C4-2B (cell line): ENCODE data around the gene BRINP1.

ENCODE experiments used
- H3K27ac ChIP-seq: fragments of 450-650 bp; 2 replicates; pipeline ENCODE4 v1.5.1; 2017
- CTCF ChIP-seq: fragments of 450-650 bp; conservative IDR thresholded peaks from 2 replicates; pipeline ENCODE4 v1.5.1; 2017; ENCODE audit warnings: mild to moderate bottlenecking
- ZFX ChIP-seq: fragments of 450-650 bp; IDR thresholded peaks from 2 replicates; pipeline ENCODE4 v1.6.1; 2017

Gene BRINP1

GRCh38 chr9:119252671-119253299, 116.5 kb downstream of the BRINP1 start:
- TF ChIP-seq CTCF (no peak), ZFX (no peak)
- no peak overlapping the region for H3K27ac ChIP-seq

GRCh38 chr9:119251936-119252335, 117.3 kb downstream of the BRINP1 start:
- TF ChIP-seq ZFX (no peak), CTCF (no peak)
- H3K27ac ChIP-seq = no peak overlapping the region

GRCh38 chr9:119250730-119251129, 118.5 kb downstream of the BRINP1 start:
- no peak overlapping the region for H3K27ac ChIP-seq
- TF ChIP-seq ZFX (no peak), CTCF (no peak)

GRCh38 chr9:119240546-119240945, 128.7 kb downstream of the BRINP1 start:
- H3K27ac ChIP-seq = no peak overlapping the region
- TF ChIP-seq CTCF (no peak), ZFX (no peak)

- no peak overlapping the region for H3K27ac ChIP-seq
- TF ChIP-seq CTCF (no peak), ZFX (no peak)
Measured at GRCh38 chr9:119234636-119235035, 134.6 kb downstream of the BRINP1 start.

GRCh38 chr9:119227422-119227821, 141.8 kb downstream of the BRINP1 start:
- H3K27ac ChIP-seq = no peak overlapping the region
- TF ChIP-seq CTCF (no peak), ZFX (no peak)

- TF ChIP-seq ZFX (no peak), CTCF (no peak)
- no peak overlapping the region for H3K27ac ChIP-seq
Measured at GRCh38 chr9:119224431-119224830, 144.8 kb downstream of the BRINP1 start.
